Naive thymus-derived CD4-positive, alpha-beta T cell (primary cell): Measurements from ENCODE around the gene GPC6. TPM values are rescaled to one million over a fixed set of nuclear protein-coding genes. Genes with fewer than 3 reads are reported as not detected.
A peak's percentile ranks its signal among the peaks of the same experiment; 100 is the strongest.

Experiments
- ATAC-seq: fragments of 150-1000 bp; cut with Tn5 transposase; 2 replicates; pipeline ENCODE4 v1.10.0; 2021; ENCODE audit warnings: mild to moderate bottlenecking, moderate library complexity
- CTCF ChIA-PET: fragments of 350-600 bp; sonication (Branson Sonifier 250); formaldehyde crosslinking; loops from one replicate; lab custom pipeline; 2021; ENCODE audit warnings: antibody characterized with exemption; lab: Charles Lee
- POLR2A ChIA-PET: fragments of 350-600 bp; sonication (Branson Sonifier 250); formaldehyde crosslinking; loops from one replicate; lab custom pipeline; 2021; ENCODE audit warnings: antibody characterized with exemption, inconsistent platforms; lab: Charles Lee
- DNase-seq, 9 donors: peaks; one replicate each; pipeline versions ENCODE4 v3.0.0 to v3.0.0-alpha.2; 2020 to 2022; ENCODE audit warnings: mixed read lengths in 1 of 9
- H3K27ac ChIP-seq: one replicate; pipeline ENCODE4 v1.7.0; 2013; ENCODE audit warnings: mild to moderate bottlenecking, low read depth, low read length, moderate library complexity
- H3K27me3 ChIP-seq, 2 donors: one replicate each; pipeline ENCODE4 v1.7.0; 2013; ENCODE audit warnings: low read length in 2 of 2, mild to moderate bottlenecking in 2 of 2, moderate library complexity in 2 of 2; ENCODE audit not compliant: control insufficient read depth in 2 of 2, insufficient read depth in 2 of 2
- H3K36me3 ChIP-seq, 3 experiments: 1 replicate in 2 of 3; 2 replicates in 1 of 3; pipeline ENCODE4 v1.7.0; 2013; ENCODE audit warnings: low read length in 3 of 3, mild to moderate bottlenecking in 3 of 3, moderate library complexity in 1 of 3; ENCODE audit not compliant: insufficient read depth in 3 of 3, control insufficient read depth in 2 of 3
- H3K4me1 ChIP-seq, 2 donors: one replicate each; pipeline ENCODE4 v1.7.0; 2013; ENCODE audit warnings: low read length in 2 of 2, mild to moderate bottlenecking in 2 of 2, moderate library complexity in 1 of 2; ENCODE audit not compliant: control insufficient read depth in 2 of 2, insufficient read depth in 2 of 2
- H3K4me3 ChIP-seq: 2 replicates; pipeline ENCODE4 v1.7.0; 2013; ENCODE audit warnings: mild to moderate bottlenecking, low read length
- H3K9me3 ChIP-seq, 3 experiments: 1 replicate in 2 of 3; 2 replicates in 1 of 3; pipeline ENCODE4 v1.7.0; 2013; ENCODE audit warnings: low read length in 3 of 3; ENCODE audit not compliant: control insufficient read depth in 2 of 3
- H3K27ac Mint-ChIP-seq, 9 donors: one replicate each; pipeline ENCODE4 v1.8.0; 2020 to 2022; ENCODE audit warnings: mixed read lengths in 9 of 9, mild to moderate bottlenecking in 8 of 9, moderate library complexity in 5 of 9, inconsistent platforms in 2 of 9
- H3K27me3 Mint-ChIP-seq, 5 donors: one replicate each; pipeline ENCODE4 v1.8.0; 2021 to 2022; ENCODE audit warnings: mixed read lengths in 5 of 5, mild to moderate bottlenecking in 1 of 5
- H3K36me3 Mint-ChIP-seq, 5 donors: one replicate each; pipeline ENCODE4 v1.8.0; 2020 to 2022; ENCODE audit warnings: mixed read lengths in 5 of 5, mild to moderate bottlenecking in 3 of 5, inconsistent platforms in 1 of 5
- H3K4me1 Mint-ChIP-seq, 7 donors: one replicate each; pipeline ENCODE4 v1.8.0; 2020 to 2022; ENCODE audit warnings: mixed read lengths in 7 of 7, mild to moderate bottlenecking in 3 of 7, inconsistent platforms in 1 of 7
- H3K4me3 Mint-ChIP-seq, 10 donors: one replicate each; pipeline ENCODE4 v1.8.0; 2020 to 2022; ENCODE audit warnings: mild to moderate bottlenecking in 10 of 10, mixed read lengths in 10 of 10, moderate library complexity in 6 of 10, inconsistent platforms in 2 of 10
- H3K9me3 Mint-ChIP-seq, 11 donors: one replicate each; pipeline ENCODE4 v1.8.0; 2020 to 2022; ENCODE audit warnings: mixed read lengths in 11 of 11, mild to moderate bottlenecking in 4 of 11, inconsistent platforms in 1 of 11, moderate library complexity in 1 of 11
- intact Hi-C, 2 donors: fragments of 100-400 bp; cut with micrococcal nuclease; formaldehyde crosslinking; loops; one replicate each; pipeline ENCODE4 v1.15.1; 2023
- polyA plus RNA-seq, 2 donors: library from polyadenylated mRNA; unstranded; fragments of 300-500 nt; fragmentation: Illumina TruSeq; gene quantifications; one replicate each; pipeline ENCODE4 v1.2.3, GENCODE V29; 2021
- total RNA-seq, 6 experiments: library from RNA in 5 of 6; stranded (reverse) in 5 of 6; gene quantifications; 1 replicate in 5 of 6; 2 replicates in 1 of 6; pipeline ENCODE4 v1.2.3 and lab custom pipeline; 2021 to 2026

Gene GPC6
- total and polyA plus RNA-seq, 7 experiments from 2014 or later: not detected

DNA sequence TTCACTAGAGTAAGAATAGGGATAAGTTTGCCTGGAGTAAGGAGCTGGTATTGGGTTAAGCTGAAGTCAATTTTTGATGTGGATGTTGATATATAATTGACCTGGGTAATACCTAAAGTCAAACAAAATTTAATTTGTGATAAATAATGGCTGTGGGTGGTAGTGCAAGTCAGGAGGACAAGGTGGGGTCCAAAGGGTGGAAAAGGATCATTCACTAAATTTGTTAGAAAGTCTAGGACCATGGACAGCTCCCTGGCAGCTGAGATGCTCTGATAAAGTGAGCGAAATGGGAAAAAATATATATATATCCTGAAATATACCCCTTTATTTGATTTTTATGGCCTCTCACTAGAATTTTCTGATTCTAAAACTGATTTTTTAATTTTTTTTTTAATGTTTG, 463.5 kb downstream of the GPC6 start:
- no peaks in the 10 kb centered on the region for H3K4me1 Mint-ChIP-seq
- no peaks in the 10 kb centered on the region for H3K36me3 ChIP-seq
- H3K4me3 Mint-ChIP-seq: no peak overlapping the region
- DNase-seq (peak in 2 of 9 donors; percentile 0 to 2), ATAC-seq (no peak)
- ChIA-PET POLR2A (no interaction called here), CTCF (no interaction called here)
- H3K27me3 Mint-ChIP-seq: no peaks in the 10 kb centered on the region
- no peaks in the 10 kb centered on the region for H3K27me3 ChIP-seq
- no peak overlapping the region for H3K4me3 ChIP-seq
- H3K36me3 Mint-ChIP-seq: no peaks in the 10 kb centered on the region
- no peak overlapping the region for H3K27ac Mint-ChIP-seq
- no peak overlapping the region for H3K27ac ChIP-seq
- intact Hi-C loops: no loop called here
- no peaks in the 10 kb centered on the region for H3K9me3 ChIP-seq
- H3K9me3 Mint-ChIP-seq: peaks cover 0 to 8% (median 0%) of the 10 kb centered on the region in 11 donors
- H3K4me1 ChIP-seq: no peaks in the 10 kb centered on the region

DNA sequence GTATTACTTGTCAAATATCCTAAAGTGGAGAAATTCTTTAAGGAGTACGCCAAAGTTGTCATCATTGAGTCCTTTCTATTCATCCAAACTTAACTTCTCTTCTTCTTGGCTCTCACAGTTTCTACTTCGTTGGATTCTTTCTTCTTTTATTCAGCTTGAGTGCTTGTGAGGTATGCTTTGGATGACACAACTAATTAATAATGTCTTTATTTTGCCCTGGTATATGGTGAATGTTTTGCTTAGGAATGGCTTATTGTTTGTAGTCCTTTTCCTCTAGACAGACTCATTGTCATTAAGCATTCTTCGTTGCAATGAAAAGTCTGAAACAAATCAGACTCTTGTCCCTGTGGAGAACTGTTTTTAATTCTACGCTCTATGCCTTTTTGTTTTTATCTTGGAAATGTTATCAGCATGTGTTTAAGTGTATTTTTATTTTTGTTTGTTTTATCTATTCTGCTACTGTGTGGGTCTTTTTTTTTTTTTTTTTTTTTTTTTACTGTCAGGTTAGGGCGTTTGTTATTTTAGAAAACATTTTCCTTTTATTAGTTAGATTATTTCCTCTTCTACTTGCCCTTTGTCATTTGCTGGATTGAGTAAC, 471.5 kb downstream of the GPC6 start:
- no peaks in the 10 kb centered on the region for H3K9me3 ChIP-seq
- Mint-ChIP-seq H3K4me1 (no peaks in the 10 kb centered on the region), H3K27me3 (peaks cover 0 to 6% (median 0%) of the 10 kb centered on the region in 5 donors), H3K36me3 (no peaks in the 10 kb centered on the region), H3K27ac (no peak overlapping the region), H3K9me3 (peaks cover 0 to 6% (median 3%) of the 10 kb centered on the region in 11 donors), H3K4me3 (no peak overlapping the region)
- H3K4me3 ChIP-seq: no peak overlapping the region
- CTCF ChIA-PET: no interaction called here
- no peaks in the 10 kb centered on the region for H3K36me3 ChIP-seq
- no peak overlapping the region for H3K27ac ChIP-seq
- no peaks in the 10 kb centered on the region for H3K4me1 ChIP-seq
- DNase-seq (no peak), ATAC-seq (no peak)
- intact Hi-C loops: no loop called here
- H3K27me3 ChIP-seq: no peaks in the 10 kb centered on the region
- POLR2A ChIA-PET: no interaction called here

DNA sequence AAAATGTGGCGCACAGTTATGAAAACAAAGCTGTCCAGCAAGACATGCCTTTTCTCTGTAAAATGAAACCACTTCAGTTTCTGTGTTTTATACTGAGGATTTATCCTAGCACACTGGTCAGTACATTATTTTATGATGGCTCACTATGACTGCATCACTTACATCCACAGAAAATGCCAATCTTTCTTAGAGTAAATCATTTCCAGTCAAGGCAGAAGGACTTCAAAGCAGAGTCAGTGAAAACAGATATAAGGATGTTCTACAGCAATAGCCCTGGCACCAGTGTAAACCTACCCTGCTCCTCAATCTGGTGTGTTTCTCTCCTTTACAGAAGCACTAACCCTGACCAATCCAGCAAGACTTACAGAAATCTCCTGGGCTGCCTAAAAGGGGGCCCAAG, 473.5 kb downstream of the GPC6 start:
- H3K27me3 Mint-ChIP-seq: peaks cover 0 to 6% (median 0%) of the 10 kb centered on the region in 5 donors
- Histone ChIP-seq H3K36me3 (no peaks in the 10 kb centered on the region), H3K4me3 (no peak overlapping the region), H3K27ac (no peak overlapping the region), H3K27me3 (no peaks in the 10 kb centered on the region), H3K4me1 (no peaks in the 10 kb centered on the region), H3K9me3 (no peaks in the 10 kb centered on the region)
- DNase-seq (no peak), ATAC-seq (no peak)
- H3K4me3 Mint-ChIP-seq: no peak overlapping the region
- intact Hi-C loops: no loop called here
- H3K36me3 Mint-ChIP-seq: no peaks in the 10 kb centered on the region
- no peak overlapping the region for H3K27ac Mint-ChIP-seq
- no peaks in the 10 kb centered on the region for H3K4me1 Mint-ChIP-seq
- H3K9me3 Mint-ChIP-seq: peaks cover 0 to 6% (median 3%) of the 10 kb centered on the region in 11 donors
- ChIA-PET CTCF (no interaction called here), POLR2A (no interaction called here)

DNA sequence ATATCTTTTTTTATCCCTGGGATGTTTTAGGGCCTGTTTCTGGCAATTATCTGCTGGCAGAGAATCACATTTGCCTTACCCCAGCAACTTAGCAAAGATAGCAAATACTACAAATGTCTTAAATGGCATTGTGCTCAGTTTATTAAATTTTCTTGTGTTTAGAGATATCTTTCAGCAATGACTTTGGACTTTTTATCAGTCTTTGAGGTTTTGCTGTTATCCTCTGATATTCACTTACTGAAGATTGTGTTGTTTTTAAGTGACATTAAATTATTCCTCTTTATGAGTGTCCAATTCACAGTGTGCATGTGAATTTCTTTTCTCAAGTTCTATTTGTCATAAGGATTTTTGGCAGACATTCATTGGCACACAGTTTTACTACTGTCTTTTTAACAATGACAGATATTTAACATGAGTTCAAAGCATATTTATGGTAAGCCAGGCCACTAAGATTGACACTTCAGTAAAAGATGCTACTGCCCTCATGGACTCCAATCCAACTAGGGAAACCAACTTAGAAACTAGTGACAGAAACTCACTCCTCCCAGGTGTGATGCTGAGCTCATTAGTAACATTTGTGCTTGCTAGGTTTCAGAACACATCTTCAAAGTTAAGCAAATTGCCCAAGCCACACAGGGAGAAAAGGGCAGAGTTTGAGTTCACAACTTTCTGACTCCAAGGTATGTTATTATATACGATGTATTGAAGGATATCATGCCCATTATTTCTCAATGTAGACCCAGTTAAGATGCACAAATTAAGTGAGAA, 481.9 kb downstream of the GPC6 start:
- no peaks in the 10 kb centered on the region for H3K36me3 ChIP-seq
- no peak overlapping the region for H3K4me3 ChIP-seq
- CTCF ChIA-PET: no interaction called here
- no peaks in the 10 kb centered on the region for H3K4me1 Mint-ChIP-seq
- DNase-seq (no peak), ATAC-seq (no peak)
- POLR2A ChIA-PET: no interaction called here
- H3K27ac Mint-ChIP-seq: no peak overlapping the region
- no peaks in the 10 kb centered on the region for H3K27me3 ChIP-seq
- intact Hi-C loops: no loop called here
- H3K9me3 ChIP-seq: no peaks in the 10 kb centered on the region
- peaks cover 0 to 12% (median 2%) of the 10 kb centered on the region in 11 donors for H3K9me3 Mint-ChIP-seq
- H3K27ac ChIP-seq: no peak overlapping the region
- H3K27me3 Mint-ChIP-seq: peaks cover 0 to 17% (median 0%) of the 10 kb centered on the region in 5 donors
- no peak overlapping the region for H3K4me3 Mint-ChIP-seq
- H3K36me3 Mint-ChIP-seq: peaks cover 0 to 5% (median 0%) of the 10 kb centered on the region in 5 donors
- no peaks in the 10 kb centered on the region for H3K4me1 ChIP-seq

DNA sequence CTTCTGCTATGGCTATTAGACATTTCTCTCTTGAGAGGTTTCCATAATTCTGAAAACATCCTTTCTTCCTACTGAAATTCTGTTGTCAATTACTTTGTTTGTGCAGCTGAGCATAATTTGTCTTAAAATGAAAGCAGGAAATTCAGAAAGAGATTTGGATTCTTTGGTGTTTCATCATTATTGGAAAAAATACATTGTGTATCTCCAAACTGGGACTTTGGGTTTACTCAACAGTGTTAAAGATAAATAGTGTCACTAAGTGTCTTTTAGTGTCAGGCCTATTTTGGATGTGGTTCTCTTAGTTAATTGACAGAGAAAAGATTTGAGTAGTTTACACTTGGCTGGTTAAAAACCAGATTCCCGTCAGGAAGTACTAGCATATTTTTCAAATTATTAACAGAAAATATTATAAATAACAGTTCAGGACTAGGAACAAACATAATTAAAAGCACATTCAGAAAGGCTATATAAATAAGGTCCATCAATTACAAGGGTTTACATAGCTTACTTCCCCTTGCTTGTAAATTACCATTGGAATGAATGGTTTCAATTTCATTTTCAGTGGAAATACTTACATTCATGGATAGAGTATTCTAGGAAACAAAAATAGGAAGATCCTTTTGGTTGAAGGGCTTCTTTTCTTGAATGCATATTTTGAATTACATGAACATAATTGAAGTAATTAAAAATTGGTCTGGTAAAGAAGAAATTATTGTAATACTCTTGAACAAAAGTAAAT, 483.1 kb downstream of the GPC6 start:
- Histone ChIP-seq H3K9me3 (peaks cover 0 to 3% (median 0%) of the 10 kb centered on the region in 3 experiments), H3K4me3 (no peak overlapping the region), H3K4me1 (no peaks in the 10 kb centered on the region), H3K27ac (no peak overlapping the region), H3K36me3 (no peaks in the 10 kb centered on the region), H3K27me3 (no peaks in the 10 kb centered on the region)
- Mint-ChIP-seq H3K36me3 (peaks cover 0 to 10% (median 0%) of the 10 kb centered on the region in 5 donors), H3K27ac (no peak overlapping the region), H3K9me3 (peaks cover 0 to 23% (median 10%) of the 10 kb centered on the region in 11 donors), H3K4me3 (no peak overlapping the region), H3K27me3 (peaks cover 0 to 17% (median 0%) of the 10 kb centered on the region in 5 donors), H3K4me1 (no peaks in the 10 kb centered on the region)
- intact Hi-C loops: no loop called here
- ChIA-PET CTCF (interaction anchor here (0.6 kb wide), 1 partner anchor 34 kb away, joined by 3 read pairs; no protein-coding TSS in a partner anchor), POLR2A (no interaction called here)
- ATAC-seq (no peak), DNase-seq (no peak)

DNA sequence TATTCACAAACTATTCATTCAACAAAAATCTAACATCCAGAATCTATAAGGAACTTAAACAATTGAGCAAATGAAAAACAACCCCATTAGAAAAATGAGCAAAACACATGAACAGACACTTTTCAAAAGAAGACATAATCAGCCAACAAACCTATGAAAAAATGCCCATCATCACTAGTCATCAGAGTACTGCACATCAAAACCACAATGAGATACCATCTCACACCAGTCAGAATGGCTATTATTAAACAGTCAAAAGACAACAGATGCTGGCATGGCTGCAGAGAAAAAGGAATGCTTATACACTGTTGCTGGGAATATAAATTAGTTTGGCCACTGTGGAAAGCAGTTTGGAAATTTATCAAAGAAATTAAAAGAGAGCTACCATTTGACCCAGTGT, 487.6 kb downstream of the GPC6 start:
- H3K9me3 Mint-ChIP-seq: peaks cover 0 to 30% (median 10%) of the 10 kb centered on the region in 11 donors
- ATAC-seq (no peak), DNase-seq (no peak)
- no peak overlapping the region for H3K4me3 Mint-ChIP-seq
- Histone ChIP-seq H3K4me1 (no peaks in the 10 kb centered on the region), H3K36me3 (no peaks in the 10 kb centered on the region), H3K27me3 (no peaks in the 10 kb centered on the region), H3K9me3 (peaks cover 0 to 8% (median 0%) of the 10 kb centered on the region in 3 experiments), H3K4me3 (no peak overlapping the region), H3K27ac (no peak overlapping the region)
- peaks cover 0 to 10% (median 0%) of the 10 kb centered on the region in 5 donors for H3K36me3 Mint-ChIP-seq
- ChIA-PET POLR2A (interaction anchor here (0.7 kb wide), 1 partner anchor 460 kb away, joined by 3 read pairs; no protein-coding TSS in a partner anchor), CTCF (no interaction called here)
- intact Hi-C loops: no loop called here
- H3K27ac Mint-ChIP-seq: no peak overlapping the region
- peaks cover 0 to 14% (median 0%) of the 10 kb centered on the region in 5 donors for H3K27me3 Mint-ChIP-seq
- H3K4me1 Mint-ChIP-seq: no peaks in the 10 kb centered on the region
